ENCODE measurements around the gene ABHD15.

DNA sequence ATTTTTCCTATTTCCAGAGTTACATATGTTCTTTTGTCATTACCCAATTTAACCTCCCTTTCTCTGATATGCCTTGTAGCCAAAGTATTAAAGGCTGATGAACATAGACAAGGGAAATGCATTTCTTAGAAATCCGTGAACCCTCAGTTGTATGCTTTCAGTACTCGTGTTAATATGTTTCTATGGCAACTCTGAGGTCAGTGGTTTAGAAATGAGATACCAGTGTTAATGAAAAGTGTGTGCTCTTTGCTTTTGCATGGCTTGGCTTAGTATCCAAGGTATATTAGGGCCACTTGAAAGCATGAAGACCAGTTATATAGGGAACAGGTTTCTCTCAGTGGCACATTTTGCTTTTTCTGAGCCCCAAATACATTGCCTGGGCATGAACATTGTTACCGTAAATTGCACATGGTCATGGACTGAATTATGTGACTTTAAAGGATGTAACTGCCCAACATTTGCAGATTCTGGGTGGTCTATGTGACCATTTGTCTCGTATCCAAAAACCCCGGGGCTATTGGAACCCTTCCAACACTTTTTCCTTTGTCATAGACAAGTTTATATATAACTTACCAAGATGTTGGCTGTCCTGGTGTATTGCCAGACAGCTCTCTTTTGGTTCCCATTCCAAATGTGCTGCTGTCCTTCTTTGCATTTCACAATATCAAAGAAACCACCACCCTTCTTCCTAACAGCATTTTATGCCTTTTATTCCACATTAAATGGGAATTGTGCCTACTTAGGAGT lies 17.5 kb downstream of the ABHD15 start:
- TF ChIP-seq, protein P1, sequence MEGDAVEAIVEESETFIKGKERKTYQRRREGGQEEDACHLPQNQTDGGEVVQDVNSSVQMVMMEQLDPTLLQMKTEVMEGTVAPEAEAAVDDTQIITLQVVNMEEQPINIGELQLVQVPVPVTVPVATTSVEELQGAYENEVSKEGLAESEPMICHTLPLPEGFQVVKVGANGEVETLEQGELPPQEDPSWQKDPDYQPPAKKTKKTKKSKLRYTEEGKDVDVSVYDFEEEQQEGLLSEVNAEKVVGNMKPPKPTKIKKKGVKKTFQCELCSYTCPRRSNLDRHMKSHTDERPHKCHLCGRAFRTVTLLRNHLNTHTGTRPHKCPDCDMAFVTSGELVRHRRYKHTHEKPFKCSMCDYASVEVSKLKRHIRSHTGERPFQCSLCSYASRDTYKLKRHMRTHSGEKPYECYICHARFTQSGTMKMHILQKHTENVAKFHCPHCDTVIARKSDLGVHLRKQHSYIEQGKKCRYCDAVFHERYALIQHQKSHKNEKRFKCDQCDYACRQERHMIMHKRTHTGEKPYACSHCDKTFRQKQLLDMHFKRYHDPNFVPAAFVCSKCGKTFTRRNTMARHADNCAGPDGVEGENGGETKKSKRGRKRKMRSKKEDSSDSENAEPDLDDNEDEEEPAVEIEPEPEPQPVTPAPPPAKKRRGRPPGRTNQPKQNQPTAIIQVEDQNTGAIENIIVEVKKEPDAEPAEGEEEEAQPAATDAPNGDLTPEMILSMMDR (IDR thresholded peaks at IDR 0.05) = no peak
- TF ChIP-seq POLR2AphosphoS5 (IDR thresholded peaks at IDR 0.05) = no peak
- TF ChIP-seq POLR2A (IDR thresholded peaks at IDR 0.05) = no peak
